OCI-LY1 (cell line): ENCODE results near the gene SERPINA6.
"Not testable (repeated sequence)": the region's sequence is repeated elsewhere in the genome, so short reads cannot be mapped to it uniquely, and the experiment has no call there.

Source experiments
- H2AFZ ChIP-seq: fragments of 200-600 bp; sonication (generic), shearing (Covaris generic); 2 replicates; pipeline ENCODE4 v1.6.0; 2014; ENCODE audit warnings: antibody characterized with exemption, mild to moderate bottlenecking, low read length
- H3F3A ChIP-seq: fragments of 200-600 bp; sonication (generic), shearing (Covaris generic); 2 replicates; pipeline ENCODE4 v1.6.0; 2014; ENCODE audit warnings: mild to moderate bottlenecking, antibody characterized with exemption, low read length, moderate library complexity; ENCODE audit not compliant: insufficient read depth
- H3K27ac ChIP-seq: fragments of 200-600 bp; sonication (generic); 2 replicates; pipeline ENCODE4 v1.5.1; 2014; ENCODE audit warnings: low read length, mixed run types, mild to moderate bottlenecking, low read depth; ENCODE audit not compliant: poor library complexity, severe bottlenecking
- H3K27me3 ChIP-seq: fragments of 200-600 bp; sonication (generic); 2 replicates; pipeline ENCODE4 v1.6.0; 2014; ENCODE audit warnings: antibody characterized with exemption, mild to moderate bottlenecking, low read length, moderate library complexity; ENCODE audit not compliant: insufficient read depth
- H3K36me3 ChIP-seq: fragments of 200-600 bp; sonication (generic); 2 replicates; pipeline ENCODE4 v1.6.1; 2014; ENCODE audit warnings: mild to moderate bottlenecking, antibody characterized with exemption, low read length, moderate library complexity, mixed read lengths; ENCODE audit not compliant: insufficient read depth
- H3K4me1 ChIP-seq: fragments of 200-600 bp; sonication (generic); 2 replicates; pipeline ENCODE4 v1.5.1; 2014; ENCODE audit warnings: mild to moderate bottlenecking, low read length, moderate library complexity; ENCODE audit not compliant: insufficient read depth, severe bottlenecking
- H3K4me2 ChIP-seq: fragments of 200-600 bp; sonication (generic), shearing (Covaris generic); 2 replicates; pipeline ENCODE4 v1.6.1; 2014; ENCODE audit warnings: low read length
- H3K4me3 ChIP-seq: fragments of 200-600 bp; sonication (generic); 2 replicates; pipeline ENCODE4 v1.5.1; 2014; ENCODE audit warnings: low read length, low read depth, mild to moderate bottlenecking, mixed read lengths; ENCODE audit not compliant: poor library complexity, severe bottlenecking
- H3K79me2 ChIP-seq: fragments of 200-600 bp; shearing (Covaris generic); 2 replicates; pipeline ENCODE4 v1.6.1; 2016; ENCODE audit warnings: mixed run types, low read length, mixed read lengths; ENCODE audit not compliant: insufficient read depth
- H3K9ac ChIP-seq: fragments of 200-600 bp; sonication (generic), shearing (Covaris generic); 2 replicates; pipeline ENCODE4 v1.6.1; 2014; ENCODE audit warnings: mild to moderate bottlenecking, low read length, mixed read lengths
- H3K9me2 ChIP-seq: fragments of 200-600 bp; sonication (generic), shearing (Covaris generic); 2 replicates; pipeline ENCODE4 v1.6.1; 2014; ENCODE audit warnings: low read depth, mild to moderate bottlenecking, low read length, mixed read lengths
- H3K9me3 ChIP-seq: fragments of 200-600 bp; shearing (Covaris generic); 2 replicates; pipeline ENCODE4 v1.6.1; 2014; ENCODE audit warnings: low read length, mixed read lengths
- H4K20me1 ChIP-seq: fragments of 200-600 bp; sonication (generic), shearing (Covaris generic); 2 replicates; pipeline ENCODE4 v1.6.0; 2016; ENCODE audit warnings: mild to moderate bottlenecking, low read length; ENCODE audit not compliant: insufficient read depth
- CTCF ChIP-seq: fragments of 200-600 bp; sonication (generic), shearing (Covaris generic); IDR thresholded peaks from 2 replicates; pipeline ENCODE4 v1.5.1; 2017; ENCODE audit warnings: mild to moderate bottlenecking, antibody characterized with exemption, low read length, moderate library complexity, mixed read lengths
- EZH2 ChIP-seq: fragments of 200-600 bp; sonication (generic), shearing (Covaris generic); IDR thresholded peaks from 2 replicates; pipeline ENCODE4 v1.8.0; 2017; ENCODE audit warnings: borderline replicate concordance, mixed run types, mild to moderate bottlenecking, antibody characterized with exemption, low read length, moderate library complexity, mixed read lengths

SERPINA6 gene

GRCh38 chr14:94355191-94355794, 32.2 kb upstream of the SERPINA6 start:
- H4K20me1 ChIP-seq = no peaks in the 10 kb centered on the region
- H3K9me3 ChIP-seq = no peaks in the 10 kb centered on the region
- H2AFZ ChIP-seq = no peak overlapping the region
- H3K4me1 ChIP-seq = peaks cover 5% of the 10 kb centered on the region
- H3K4me2 ChIP-seq = no peak overlapping the region; the same call in 1 of the 2 replicates
- H3K9ac ChIP-seq = no peak overlapping the region
- no peaks in the 10 kb centered on the region for H3F3A ChIP-seq
- H3K79me2 ChIP-seq = no peaks in the 10 kb centered on the region
- no peaks in the 10 kb centered on the region for H3K27me3 ChIP-seq
- no peak overlapping the region for H3K4me3 ChIP-seq
- H3K9me2 ChIP-seq = no peaks in the 10 kb centered on the region
- no peaks in the 10 kb centered on the region; the same call in 1 of the 2 replicates for H3K36me3 ChIP-seq
- no peak overlapping the region for H3K27ac ChIP-seq
- no peak for TF ChIP-seq EZH2
- TF ChIP-seq CTCF = no peak; the same call in 1 of the 2 replicates

- Histone ChIP-seq H3K27me3 (no peaks in the 10 kb centered on the region), H3K9me3 (no peaks in the 10 kb centered on the region), H2AFZ (no peak overlapping the region), H3K4me1 (peaks cover 5% of the 10 kb centered on the region), H3K36me3 (no peaks in the 10 kb centered on the region; the same call in 1 of the 2 replicates), H3K27ac (no peak overlapping the region), H3K9me2 (no peaks in the 10 kb centered on the region), H4K20me1 (no peaks in the 10 kb centered on the region), H3K4me2 (no peak overlapping the region), H3K79me2 (no peaks in the 10 kb centered on the region), H3K9ac (no peak overlapping the region), H3F3A (no peaks in the 10 kb centered on the region), H3K4me3 (no peak overlapping the region)
- TF ChIP-seq CTCF (no peak), EZH2 (no peak)
These were observed 31.6 kb upstream of the SERPINA6 start for GRCh38 chr14:94354638-94355185.

GRCh38 chr14:94354190-94354589, 31.1 kb upstream of the SERPINA6 start:
- H3K27me3 ChIP-seq, H3K79me2 ChIP-seq, H3K4me2 ChIP-seq, H3K9me3 ChIP-seq, H3F3A ChIP-seq, H3K4me3 ChIP-seq, H3K9me2 ChIP-seq, H3K4me1 ChIP-seq, H3K36me3 ChIP-seq, H3K9ac ChIP-seq, H3K27ac ChIP-seq, H4K20me1 ChIP-seq, H2AFZ ChIP-seq: not testable (repeated sequence)

- no peak overlapping the region for H3K9ac ChIP-seq
- no peak for TF ChIP-seq EZH2
- no peak for TF ChIP-seq CTCF
- H3K9me3 ChIP-seq = no peaks in the 10 kb centered on the region
- H3K36me3 ChIP-seq = no peaks in the 10 kb centered on the region; the same call in 1 of the 2 replicates
- no peaks in the 10 kb centered on the region for H3K9me2 ChIP-seq
- no peak overlapping the region for H3K4me3 ChIP-seq
- H3K79me2 ChIP-seq = no peaks in the 10 kb centered on the region
- no peaks in the 10 kb centered on the region for H4K20me1 ChIP-seq
- peak overlapping the region; percentile 96 for H3K27ac ChIP-seq
- H3K27me3 ChIP-seq = no peaks in the 10 kb centered on the region
- no peak overlapping the region for H2AFZ ChIP-seq
- H3K4me1 ChIP-seq = peaks cover 39% of the 10 kb centered on the region
- H3F3A ChIP-seq = no peaks in the 10 kb centered on the region
- H3K4me2 ChIP-seq = no peak overlapping the region
These were observed 26.1 kb upstream of the SERPINA6 start for GRCh38 chr14:94349276-94349675.
